ENCODE data around the gene LPCAT3.

The LPCAT3 gene

GRCh38 chr12:7061596-7061995, 43.3 kb upstream of the LPCAT3 start:
- Mint-ChIP-seq H3K4me3 (no peak overlapping the region), H3K27ac (no peak overlapping the region), H3K4me1 (peaks cover 24% of the 10 kb centered on the region), H3K36me3 (ENCODE audit: low read depth) (no peaks in the 10 kb centered on the region), H3K27me3 (ENCODE audit: low read depth, poor library complexity) (peaks cover 33% of the 10 kb centered on the region), H3K9me3 (no peaks in the 10 kb centered on the region)
- TF ChIP-seq, protein P1, sequence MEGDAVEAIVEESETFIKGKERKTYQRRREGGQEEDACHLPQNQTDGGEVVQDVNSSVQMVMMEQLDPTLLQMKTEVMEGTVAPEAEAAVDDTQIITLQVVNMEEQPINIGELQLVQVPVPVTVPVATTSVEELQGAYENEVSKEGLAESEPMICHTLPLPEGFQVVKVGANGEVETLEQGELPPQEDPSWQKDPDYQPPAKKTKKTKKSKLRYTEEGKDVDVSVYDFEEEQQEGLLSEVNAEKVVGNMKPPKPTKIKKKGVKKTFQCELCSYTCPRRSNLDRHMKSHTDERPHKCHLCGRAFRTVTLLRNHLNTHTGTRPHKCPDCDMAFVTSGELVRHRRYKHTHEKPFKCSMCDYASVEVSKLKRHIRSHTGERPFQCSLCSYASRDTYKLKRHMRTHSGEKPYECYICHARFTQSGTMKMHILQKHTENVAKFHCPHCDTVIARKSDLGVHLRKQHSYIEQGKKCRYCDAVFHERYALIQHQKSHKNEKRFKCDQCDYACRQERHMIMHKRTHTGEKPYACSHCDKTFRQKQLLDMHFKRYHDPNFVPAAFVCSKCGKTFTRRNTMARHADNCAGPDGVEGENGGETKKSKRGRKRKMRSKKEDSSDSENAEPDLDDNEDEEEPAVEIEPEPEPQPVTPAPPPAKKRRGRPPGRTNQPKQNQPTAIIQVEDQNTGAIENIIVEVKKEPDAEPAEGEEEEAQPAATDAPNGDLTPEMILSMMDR (IDR thresholded peaks at IDR 0.05), result no peak
- no peak for DNase-seq

- H3K4me3 Mint-ChIP-seq, result no peak overlapping the region
- no peak overlapping the region for H3K27ac Mint-ChIP-seq
- no peaks in the 10 kb centered on the region for H3K9me3 Mint-ChIP-seq
- DNase-seq, result no peak
- TF ChIP-seq, protein P1 (IDR thresholded peaks at IDR 0.05), result no peak
- no peaks in the 10 kb centered on the region for H3K36me3 Mint-ChIP-seq (ENCODE audit: low read depth)
- peaks cover 24% of the 10 kb centered on the region for H3K4me1 Mint-ChIP-seq
- H3K27me3 Mint-ChIP-seq (ENCODE audit: low read depth, poor library complexity), result peaks cover 29% of the 10 kb centered on the region
These were observed 42.9 kb upstream of the LPCAT3 start for GRCh38 chr12:7061138-7061537.

- Mint-ChIP-seq H3K27ac (peak within 1 kb of the TSS; percentile 77), H3K36me3 (ENCODE audit: low read depth) (no peaks in the 10 kb centered on the region)
These were observed 42.2 kb upstream of the LPCAT3 start, which contains the start of gene C1S for GRCh38 chr12:7060353-7060954. C1S (plus strand) TSS chr12:7060718; CDS start chr12:7061913, 1,195 bp downstream.

GRCh38 chr12:7059780-7060179, 41.5 kb upstream of the LPCAT3 start:
- Mint-ChIP-seq H3K4me1 (peaks cover 24% of the 10 kb centered on the region), H3K27me3 (ENCODE audit: low read depth, poor library complexity) (peaks cover 30% of the 10 kb centered on the region), H3K4me3 (no peak overlapping the region), H3K9me3 (no peaks in the 10 kb centered on the region), H3K36me3 (ENCODE audit: low read depth) (no peaks in the 10 kb centered on the region), H3K27ac (no peak overlapping the region)
- DNase-seq, result no peak
- TF ChIP-seq, protein P1 (IDR thresholded peaks at IDR 0.05), result no peak

More at GRCh38 chr12:7060353-7060954, 42.2 kb upstream of the LPCAT3 start, which contains the start of gene C1S:
- peak within 1 kb of the TSS; percentile 55 for H3K4me3 Mint-ChIP-seq
- peaks cover 31% of the 10 kb centered on the region for H3K27me3 Mint-ChIP-seq (ENCODE audit: low read depth, poor library complexity)
- peaks cover 24% of the 10 kb centered on the region for H3K4me1 Mint-ChIP-seq
- TF ChIP-seq, protein P1 (IDR thresholded peaks at IDR 0.05), result peak; percentile 30
- DNase-seq, result peak; percentile 21
- H3K9me3 Mint-ChIP-seq, result no peaks in the 10 kb centered on the region

DNA sequence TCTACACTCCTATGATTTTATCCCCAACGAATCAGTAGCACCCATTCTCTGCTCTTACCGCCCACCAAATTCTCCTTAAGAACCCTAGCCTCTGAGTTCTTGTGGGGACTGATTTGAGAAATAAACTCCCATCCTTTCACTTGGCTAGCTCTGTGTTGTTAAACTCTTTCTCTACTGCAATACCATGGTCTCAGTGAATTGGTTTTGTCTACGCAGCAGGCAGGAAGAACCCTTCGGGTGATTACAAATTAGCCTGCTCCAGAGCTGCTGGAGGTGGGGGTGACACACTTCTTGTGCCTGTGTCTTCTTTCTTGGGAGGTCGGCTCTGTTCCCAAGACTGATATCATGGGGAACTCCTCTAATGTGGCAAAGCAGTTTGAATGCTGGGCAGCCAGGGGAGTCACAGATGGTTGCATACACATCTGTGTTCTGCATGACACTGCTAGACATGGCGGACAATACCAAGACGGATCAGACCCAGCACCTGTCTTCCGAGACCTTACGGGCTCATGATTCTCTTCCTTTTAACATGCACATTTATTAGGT, 40.6 kb upstream of the LPCAT3 start:
- H3K4me1 Mint-ChIP-seq, result peaks cover 24% of the 10 kb centered on the region
- peaks cover 26% of the 10 kb centered on the region for H3K27me3 Mint-ChIP-seq (ENCODE audit: low read depth, poor library complexity)

More for the DNA sequence above, 40.6 kb upstream of the LPCAT3 start:
- H3K4me3 Mint-ChIP-seq, result no peak overlapping the region
- DNase-seq, result no peak
- no peak overlapping the region for H3K27ac Mint-ChIP-seq
- H3K9me3 Mint-ChIP-seq, result peaks cover 3% of the 10 kb centered on the region
- H3K36me3 Mint-ChIP-seq (ENCODE audit: low read depth), result no peaks in the 10 kb centered on the region
- TF ChIP-seq, protein P1 (IDR thresholded peaks at IDR 0.05), result no peak
